HCT116 (cell line): ENCODE measurements around the gene IGFBPL1.

Source experiments
- CEBPB ChIP-seq: IDR thresholded peaks from 2 replicates; pipeline ENCODE4 v1.6.1; 2012; ENCODE audit warnings: low read depth
- EZH2 ChIP-seq: fragments of 200-600 bp; sonication (generic); IDR thresholded peaks from 2 replicates; pipeline ENCODE4 v1.6.1; 2017; ENCODE audit warnings: antibody characterized with exemption, mixed run types
- EZH2phosphoT487 ChIP-seq: fragments of 200-600 bp; IDR thresholded peaks from 2 replicates; pipeline ENCODE4 v1.6.1; 2018; ENCODE audit warnings: antibody characterized with exemption, borderline replicate concordance
- POLR2A ChIP-seq: IDR thresholded peaks from 2 replicates; pipeline ENCODE4 v1.7.0; 2011; ENCODE audit warnings: borderline replicate concordance; ENCODE audit not compliant: insufficient read depth, insufficient read length; ENCODE audit errors: extremely low read depth
- POLR2AphosphoS5 ChIP-seq: IDR thresholded peaks from 2 replicates; pipeline ENCODE4 v1.6.1; 2011; ENCODE audit warnings: mild to moderate bottlenecking, low read depth, low read length, moderate library complexity
- SIN3A ChIP-seq: IDR thresholded peaks from 2 replicates; pipeline ENCODE4 v1.6.1; 2012; ENCODE audit warnings: low read depth
- SRF ChIP-seq: IDR thresholded peaks from 2 replicates; pipeline ENCODE4 v1.6.1; 2012; ENCODE audit warnings: low read depth
- YY1 ChIP-seq: IDR thresholded peaks from 2 replicates; pipeline ENCODE4 v1.6.1; 2011; ENCODE audit warnings: low read length, low read depth, moderate library complexity, mild to moderate bottlenecking; ENCODE audit not compliant: insufficient replicate concordance; ENCODE audit errors: extremely low read depth
- TF ChIP-seq, protein P1 (sequence below), 3 experiments: fragments of 200-600 bp in 1 of 3; sonication (generic) in 1 of 3; IDR thresholded peaks in 2 of 3; conservative IDR thresholded peaks in 1 of 3; 2 replicates each; pipeline ENCODE4 v1.5.1; 2012 to 2017; ENCODE audit warnings: low read depth in 2 of 3, low read length in 2 of 3, antibody characterized with exemption in 1 of 3, borderline replicate concordance in 1 of 3, control low read depth in 1 of 3, mild to moderate bottlenecking in 1 of 3, mixed read lengths in 1 of 3, mixed run types in 1 of 3, moderate library complexity in 1 of 3; ENCODE audit not compliant: insufficient read depth in 1 of 3
- TF ChIP-seq, protein P2 (sequence below): IDR thresholded peaks from 2 replicates; pipeline ENCODE4 v1.6.1; 2012; ENCODE audit warnings: low read depth

DNA sequence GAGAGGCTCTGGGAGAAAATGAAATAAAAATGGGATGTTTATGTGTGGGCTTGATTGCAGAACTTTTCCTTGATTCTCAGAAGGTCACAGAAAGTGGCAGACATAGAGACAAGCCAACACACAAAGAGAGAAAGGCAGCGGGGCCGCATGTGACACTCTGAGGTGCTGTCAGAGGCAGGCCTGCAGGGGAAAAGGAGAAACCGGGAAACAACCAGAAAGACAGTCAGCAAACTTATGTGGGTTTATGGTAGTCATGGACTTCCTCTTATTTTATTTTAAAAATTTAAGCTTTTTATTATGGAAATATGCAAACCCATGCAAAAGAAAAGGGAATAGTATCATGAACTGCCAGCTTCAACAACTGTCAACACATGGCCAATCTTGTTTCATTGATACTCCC is 16.3 kb upstream of the IGFBPL1 start:
- TF ChIP-seq, protein P1, sequence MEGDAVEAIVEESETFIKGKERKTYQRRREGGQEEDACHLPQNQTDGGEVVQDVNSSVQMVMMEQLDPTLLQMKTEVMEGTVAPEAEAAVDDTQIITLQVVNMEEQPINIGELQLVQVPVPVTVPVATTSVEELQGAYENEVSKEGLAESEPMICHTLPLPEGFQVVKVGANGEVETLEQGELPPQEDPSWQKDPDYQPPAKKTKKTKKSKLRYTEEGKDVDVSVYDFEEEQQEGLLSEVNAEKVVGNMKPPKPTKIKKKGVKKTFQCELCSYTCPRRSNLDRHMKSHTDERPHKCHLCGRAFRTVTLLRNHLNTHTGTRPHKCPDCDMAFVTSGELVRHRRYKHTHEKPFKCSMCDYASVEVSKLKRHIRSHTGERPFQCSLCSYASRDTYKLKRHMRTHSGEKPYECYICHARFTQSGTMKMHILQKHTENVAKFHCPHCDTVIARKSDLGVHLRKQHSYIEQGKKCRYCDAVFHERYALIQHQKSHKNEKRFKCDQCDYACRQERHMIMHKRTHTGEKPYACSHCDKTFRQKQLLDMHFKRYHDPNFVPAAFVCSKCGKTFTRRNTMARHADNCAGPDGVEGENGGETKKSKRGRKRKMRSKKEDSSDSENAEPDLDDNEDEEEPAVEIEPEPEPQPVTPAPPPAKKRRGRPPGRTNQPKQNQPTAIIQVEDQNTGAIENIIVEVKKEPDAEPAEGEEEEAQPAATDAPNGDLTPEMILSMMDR (IDR thresholded peaks at IDR 0.05 in 2 of 3, conservative IDR thresholded peaks at IDR 0.05 in 1 of 3; ENCODE audit: borderline replicate concordance in 1 of 3, insufficient read depth in 1 of 3, low read depth in 2 of 3, low read length in 2 of 3), result no peak
- no peak for TF ChIP-seq EZH2phosphoT487
- no peak for TF ChIP-seq POLR2A
- TF ChIP-seq EZH2, result no peak
- TF ChIP-seq YY1, result no peak
- TF ChIP-seq SIN3A, result no peak
- no peak for TF ChIP-seq POLR2AphosphoS5
- no peak for TF ChIP-seq SRF
- TF ChIP-seq CEBPB, result no peak
- TF ChIP-seq, protein P2, sequence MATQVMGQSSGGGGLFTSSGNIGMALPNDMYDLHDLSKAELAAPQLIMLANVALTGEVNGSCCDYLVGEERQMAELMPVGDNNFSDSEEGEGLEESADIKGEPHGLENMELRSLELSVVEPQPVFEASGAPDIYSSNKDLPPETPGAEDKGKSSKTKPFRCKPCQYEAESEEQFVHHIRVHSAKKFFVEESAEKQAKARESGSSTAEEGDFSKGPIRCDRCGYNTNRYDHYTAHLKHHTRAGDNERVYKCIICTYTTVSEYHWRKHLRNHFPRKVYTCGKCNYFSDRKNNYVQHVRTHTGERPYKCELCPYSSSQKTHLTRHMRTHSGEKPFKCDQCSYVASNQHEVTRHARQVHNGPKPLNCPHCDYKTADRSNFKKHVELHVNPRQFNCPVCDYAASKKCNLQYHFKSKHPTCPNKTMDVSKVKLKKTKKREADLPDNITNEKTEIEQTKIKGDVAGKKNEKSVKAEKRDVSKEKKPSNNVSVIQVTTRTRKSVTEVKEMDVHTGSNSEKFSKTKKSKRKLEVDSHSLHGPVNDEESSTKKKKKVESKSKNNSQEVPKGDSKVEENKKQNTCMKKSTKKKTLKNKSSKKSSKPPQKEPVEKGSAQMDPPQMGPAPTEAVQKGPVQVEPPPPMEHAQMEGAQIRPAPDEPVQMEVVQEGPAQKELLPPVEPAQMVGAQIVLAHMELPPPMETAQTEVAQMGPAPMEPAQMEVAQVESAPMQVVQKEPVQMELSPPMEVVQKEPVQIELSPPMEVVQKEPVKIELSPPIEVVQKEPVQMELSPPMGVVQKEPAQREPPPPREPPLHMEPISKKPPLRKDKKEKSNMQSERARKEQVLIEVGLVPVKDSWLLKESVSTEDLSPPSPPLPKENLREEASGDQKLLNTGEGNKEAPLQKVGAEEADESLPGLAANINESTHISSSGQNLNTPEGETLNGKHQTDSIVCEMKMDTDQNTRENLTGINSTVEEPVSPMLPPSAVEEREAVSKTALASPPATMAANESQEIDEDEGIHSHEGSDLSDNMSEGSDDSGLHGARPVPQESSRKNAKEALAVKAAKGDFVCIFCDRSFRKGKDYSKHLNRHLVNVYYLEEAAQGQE, result no peak
